Upper lobe of right lung (tissue), 1 donor: ENCODE data around the gene GLTP. TPM values are rescaled to one million over a fixed set of nuclear protein-coding genes. Genes with fewer than 3 reads are reported as not detected.
"Not testable (repeated sequence)": the region's sequence is repeated elsewhere in the genome, so short reads cannot be mapped to it uniquely, and the experiment has no call there.

Source experiments
- ATAC-seq: fragments of 200-7000 bp; cut with Tn5 transposase; one replicate; pipeline ENCODE4 v1.9.1; 2020; ENCODE audit warnings: mild to moderate bottlenecking, moderate library complexity
- DNase-seq: peaks from one replicate; pipeline ENCODE4 v3.0.0-alpha.2; 2020
- H3K27ac ChIP-seq: fragments of 200-600 bp; one replicate; pipeline ENCODE4 v1.8.0; 2022
- H3K27me3 ChIP-seq: fragments of 200-600 bp; one replicate; pipeline ENCODE4 v1.8.0; 2022; ENCODE audit warnings: mild to moderate bottlenecking
- H3K36me3 ChIP-seq: fragments of 200-600 bp; one replicate; pipeline ENCODE4 v1.8.0; 2022
- H3K4me1 ChIP-seq: fragments of 200-600 bp; one replicate; pipeline ENCODE4 v1.8.0; 2022
- H3K4me3 ChIP-seq: fragments of 200-600 bp; one replicate; pipeline ENCODE4 v1.8.0; 2022; ENCODE audit warnings: mild to moderate bottlenecking
- H3K9me3 ChIP-seq: fragments of 200-600 bp; one replicate; pipeline ENCODE4 v1.8.0; 2022
- intact Hi-C: fragments of 100-400 bp; cut with DNase I; formaldehyde crosslinking; loops from one replicate; pipeline ENCODE4 v1.11.0; 2022
- total RNA-seq: library from RNA; stranded (reverse); fragmentation: NEBNext Ultra II Directional; extraction: Animal tissue kit (Norgen Biotek cat#: 25700); gene quantifications from one replicate; pipeline ENCODE4 v1.2.1, GENCODE V29; 2021
- TF ChIP-seq, protein P1 (sequence below): fragments of 200-600 bp; IDR thresholded peaks from one replicate; pipeline ENCODE4 v1.8.0; 2022; ENCODE audit warnings: antibody characterized with exemption
- donor health status: DM: no; HTN: yes; CAD: no; lungs with severe emphysema.

The GLTP gene
- total RNA-seq, 1 donor from 2014 or later: 44.0 TPM

DNA sequence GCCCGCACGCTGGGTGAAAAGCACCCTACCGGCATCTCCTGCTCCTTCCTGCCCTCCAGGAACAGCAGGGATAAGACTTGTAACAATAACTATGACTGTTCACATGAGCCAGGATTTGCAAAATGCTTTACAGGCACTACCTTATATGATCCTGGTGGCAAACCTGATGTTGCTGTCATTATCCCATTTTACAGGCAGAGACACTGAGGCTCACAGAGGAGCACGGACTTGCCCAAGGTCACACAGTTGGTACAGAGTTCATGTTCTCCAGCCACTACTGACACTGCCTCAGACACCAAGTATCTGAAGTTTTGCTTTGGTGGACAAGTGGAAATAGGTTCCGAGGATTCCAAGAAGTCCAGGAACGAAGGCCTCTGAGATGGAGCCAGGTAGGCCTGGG is 22.6 kb downstream of the GLTP start:
- DNase-seq (no peak), ATAC-seq (no peak)
- TF ChIP-seq, protein P1, sequence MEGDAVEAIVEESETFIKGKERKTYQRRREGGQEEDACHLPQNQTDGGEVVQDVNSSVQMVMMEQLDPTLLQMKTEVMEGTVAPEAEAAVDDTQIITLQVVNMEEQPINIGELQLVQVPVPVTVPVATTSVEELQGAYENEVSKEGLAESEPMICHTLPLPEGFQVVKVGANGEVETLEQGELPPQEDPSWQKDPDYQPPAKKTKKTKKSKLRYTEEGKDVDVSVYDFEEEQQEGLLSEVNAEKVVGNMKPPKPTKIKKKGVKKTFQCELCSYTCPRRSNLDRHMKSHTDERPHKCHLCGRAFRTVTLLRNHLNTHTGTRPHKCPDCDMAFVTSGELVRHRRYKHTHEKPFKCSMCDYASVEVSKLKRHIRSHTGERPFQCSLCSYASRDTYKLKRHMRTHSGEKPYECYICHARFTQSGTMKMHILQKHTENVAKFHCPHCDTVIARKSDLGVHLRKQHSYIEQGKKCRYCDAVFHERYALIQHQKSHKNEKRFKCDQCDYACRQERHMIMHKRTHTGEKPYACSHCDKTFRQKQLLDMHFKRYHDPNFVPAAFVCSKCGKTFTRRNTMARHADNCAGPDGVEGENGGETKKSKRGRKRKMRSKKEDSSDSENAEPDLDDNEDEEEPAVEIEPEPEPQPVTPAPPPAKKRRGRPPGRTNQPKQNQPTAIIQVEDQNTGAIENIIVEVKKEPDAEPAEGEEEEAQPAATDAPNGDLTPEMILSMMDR: no peak
- Histone ChIP-seq H3K4me3 (no peak overlapping the region), H3K27me3 (no peaks in the 10 kb centered on the region), H3K36me3 (peaks cover 60% of the 10 kb centered on the region), H3K9me3 (no peaks in the 10 kb centered on the region), H3K4me1 (no peaks in the 10 kb centered on the region), H3K27ac (no peak overlapping the region)
- intact Hi-C loops: no loop called here

DNA sequence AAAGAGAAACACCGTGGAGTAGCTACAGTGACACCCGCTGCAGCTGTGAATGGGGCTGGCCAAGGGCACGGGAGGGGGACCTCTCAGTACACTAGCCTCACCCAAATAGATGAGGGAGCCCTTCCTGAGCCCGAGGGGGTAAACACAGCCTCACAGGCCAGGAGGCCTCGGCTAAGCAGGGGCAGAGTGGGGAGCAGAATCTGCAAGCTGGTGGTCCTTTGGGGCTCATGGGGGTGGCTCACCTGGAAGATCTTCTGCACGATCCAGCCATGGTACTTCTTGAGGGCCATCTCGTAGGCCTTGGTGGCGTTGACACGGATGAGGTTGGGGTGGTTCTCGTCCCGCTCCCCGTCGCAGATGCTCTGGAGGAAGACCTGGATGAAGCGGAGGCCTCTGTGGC is 25.0 kb downstream of the GLTP start:
- Histone ChIP-seq H3K4me3 (no peak overlapping the region), H3K27me3 (no peaks in the 10 kb centered on the region), H3K27ac (no peak overlapping the region), H3K9me3 (no peaks in the 10 kb centered on the region), H3K36me3 (peaks cover 51% of the 10 kb centered on the region), H3K4me1 (no peaks in the 10 kb centered on the region)
- ATAC-seq (no peak), DNase-seq (no peak)
- intact Hi-C loops: no loop called here
- TF ChIP-seq, protein P1: no peak

DNA sequence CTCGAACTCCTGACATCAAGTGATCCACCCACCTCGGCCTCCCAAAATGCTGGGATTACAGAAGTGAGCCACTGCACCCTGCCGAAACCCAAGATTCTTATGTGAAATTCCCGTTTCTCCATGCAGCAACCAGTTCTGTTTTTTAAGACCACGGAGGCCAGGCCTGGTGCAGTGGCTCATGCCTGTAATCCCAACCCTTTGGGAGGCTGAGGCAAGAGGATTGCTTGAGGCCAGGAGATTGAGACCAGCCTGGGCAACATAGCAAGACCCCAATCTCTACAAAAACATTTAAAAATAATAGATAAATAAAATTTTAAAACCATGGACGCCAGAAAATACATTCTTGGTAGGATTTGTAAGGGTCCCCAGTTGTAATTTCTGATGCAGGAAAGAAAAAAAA is 29.8 kb downstream of the GLTP start:
- peaks cover 25% of the 10 kb centered on the region for H3K36me3 ChIP-seq
- H3K27ac ChIP-seq, H3K4me1 ChIP-seq, H3K27me3 ChIP-seq, H3K9me3 ChIP-seq, DNase-seq, H3K4me3 ChIP-seq, ATAC-seq, intact Hi-C loops: not testable (repeated sequence)

DNA sequence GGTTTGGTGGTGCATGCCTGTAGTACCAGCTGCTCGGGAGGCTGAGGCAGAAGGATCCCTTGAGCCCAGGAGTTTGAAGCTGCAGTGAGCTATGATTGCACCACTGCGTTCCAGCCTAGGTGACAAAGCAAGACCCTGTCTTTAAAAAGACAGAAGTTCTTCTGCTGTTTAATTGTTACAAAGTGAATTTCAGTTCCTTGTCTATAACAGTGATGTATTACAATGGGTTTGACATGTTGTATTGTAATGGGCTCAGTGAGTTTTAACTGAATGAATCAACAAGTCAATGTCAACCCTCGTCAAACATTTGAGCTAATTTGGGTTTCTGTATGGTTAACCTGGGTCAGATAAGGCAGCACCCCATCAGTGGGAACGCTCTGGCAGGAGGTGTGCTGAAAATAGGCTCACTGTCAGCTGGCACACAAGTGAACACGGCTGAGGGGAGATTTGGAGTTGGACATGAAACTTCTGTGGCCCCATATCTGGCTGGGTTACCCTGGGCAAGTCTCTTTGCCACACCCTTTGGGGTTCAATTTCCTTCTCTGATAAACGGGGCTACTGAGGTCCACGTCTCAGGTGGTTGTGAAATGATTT is 33.1 kb downstream of the GLTP start:
- TF ChIP-seq, protein P1: no peak
- intact Hi-C loops: no loop called here
- Histone ChIP-seq H3K36me3 (peaks cover 7% of the 10 kb centered on the region), H3K4me1 (peaks cover 8% of the 10 kb centered on the region), H3K27me3 (no peaks in the 10 kb centered on the region), H3K9me3 (no peaks in the 10 kb centered on the region), H3K27ac (no peak overlapping the region), H3K4me3 (no peak overlapping the region)
- no peak for ATAC-seq
- no peak for DNase-seq

DNA sequence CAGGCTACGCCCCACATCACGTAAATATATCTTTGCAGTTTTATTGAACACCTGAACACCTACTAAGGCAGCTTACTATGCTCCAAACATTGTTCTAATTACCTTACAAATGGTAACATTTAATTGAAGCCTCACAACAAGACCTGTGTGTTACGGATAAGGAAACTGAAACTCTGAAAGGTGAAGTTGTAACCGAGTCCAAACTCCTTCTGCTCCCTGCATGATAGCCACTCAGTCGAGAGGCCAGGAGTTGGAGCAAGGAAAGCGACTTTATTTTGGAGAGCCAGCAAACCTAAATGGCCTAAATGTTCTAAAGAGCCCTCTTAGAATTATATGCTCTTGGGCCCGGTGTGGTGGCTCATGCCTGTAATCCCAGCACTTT is 34.5 kb downstream of the GLTP start:
- intact Hi-C loops: no loop called here
- H3K4me1 ChIP-seq: peaks cover 8% of the 10 kb centered on the region
- no peak overlapping the region for H3K27ac ChIP-seq
- TF ChIP-seq, protein P1: no peak
- no peaks in the 10 kb centered on the region for H3K27me3 ChIP-seq
- H3K9me3 ChIP-seq: no peaks in the 10 kb centered on the region
- DNase-seq: no peak
- peaks cover under 1% of the 10 kb centered on the region for H3K36me3 ChIP-seq
- peak overlapping the region; percentile 32 for H3K4me3 ChIP-seq
- ATAC-seq: no peak

DNA sequence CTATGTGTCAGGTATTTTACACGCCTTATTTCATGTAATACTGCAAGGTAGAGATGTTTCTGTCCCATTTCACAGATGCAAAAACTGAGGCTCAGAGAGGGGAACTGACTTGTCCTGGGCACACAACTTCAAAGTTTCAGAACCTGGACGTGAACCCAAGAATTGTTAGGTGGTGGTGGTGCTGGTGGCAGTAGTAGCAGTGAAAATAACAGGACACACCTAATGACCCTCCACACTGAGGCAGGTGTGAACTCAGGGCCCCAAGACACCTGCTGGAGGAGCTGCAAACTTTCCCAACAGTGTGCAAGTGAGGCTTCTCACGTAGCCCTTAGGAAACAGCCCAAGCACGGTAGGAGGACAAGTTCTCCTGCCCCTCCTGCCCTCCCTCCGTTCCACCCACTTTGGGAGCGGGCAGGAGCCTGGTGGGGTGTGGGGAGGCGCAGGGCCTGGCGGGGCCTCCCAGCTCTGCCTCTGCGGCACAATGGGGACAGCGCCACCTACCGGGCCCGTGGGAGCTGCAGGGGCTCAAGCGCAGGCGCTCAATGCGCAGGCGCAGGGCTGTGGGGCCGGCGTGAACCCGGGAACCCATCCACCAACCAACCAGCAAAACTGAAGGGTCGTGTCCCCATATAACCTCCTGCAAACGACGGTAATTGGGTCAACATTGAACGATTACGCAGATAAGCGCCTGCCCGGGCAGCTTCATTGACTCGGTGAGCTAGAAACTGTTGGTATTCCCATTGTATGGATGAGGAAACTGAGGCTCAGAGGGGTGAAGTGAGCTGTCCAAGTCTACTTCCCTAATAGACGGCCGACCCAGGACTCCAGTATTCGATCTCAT is 35.1 kb downstream of the GLTP start:
- peak; percentile 99 for ATAC-seq
- no peaks in the 10 kb centered on the region for H3K36me3 ChIP-seq
- H3K4me1 ChIP-seq: peaks cover 8% of the 10 kb centered on the region
- H3K27me3 ChIP-seq: no peaks in the 10 kb centered on the region
- H3K4me3 ChIP-seq: peak overlapping the region; percentile 32
- intact Hi-C loops: no loop called here
- peak; percentile 95 for DNase-seq
- TF ChIP-seq, protein P1: peak; percentile 98
- H3K27ac ChIP-seq: no peak overlapping the region
- no peaks in the 10 kb centered on the region for H3K9me3 ChIP-seq
